ENCODE measurements around the gene KLHL22. TPM values are rescaled to one million over a fixed set of nuclear protein-coding genes. Genes with fewer than 3 reads are reported as not detected.
"Not testable (repeated sequence)": the region's sequence is repeated elsewhere in the genome, so short reads cannot be mapped to it uniquely, and the experiment has no call there.

KLHL22 gene
- polyA plus RNA-seq, 1 experiment: 30.2 TPM

GRCh38 chr22:20395181-20395906 lies 100.3 kb downstream of the KLHL22 start:
- ChIA-PET CTCF (interaction anchor here (0.8 to 1.8 kb wide), 2 partner anchors 23 to 61 kb away, joined by 3 to 4 read pairs; no protein-coding TSS in a partner anchor), POLR2A (interaction anchor here (0.7 to 2.0 kb wide), 2 partner anchors 76 to 310 kb away, joined by 3 to 10 read pairs; partner anchors contain the start of gene DGCR6L)
- peak overlapping the region; percentile 81 for H3K4me3 ChIP-seq (ENCODE audit: low read depth, low read length)

DNA sequence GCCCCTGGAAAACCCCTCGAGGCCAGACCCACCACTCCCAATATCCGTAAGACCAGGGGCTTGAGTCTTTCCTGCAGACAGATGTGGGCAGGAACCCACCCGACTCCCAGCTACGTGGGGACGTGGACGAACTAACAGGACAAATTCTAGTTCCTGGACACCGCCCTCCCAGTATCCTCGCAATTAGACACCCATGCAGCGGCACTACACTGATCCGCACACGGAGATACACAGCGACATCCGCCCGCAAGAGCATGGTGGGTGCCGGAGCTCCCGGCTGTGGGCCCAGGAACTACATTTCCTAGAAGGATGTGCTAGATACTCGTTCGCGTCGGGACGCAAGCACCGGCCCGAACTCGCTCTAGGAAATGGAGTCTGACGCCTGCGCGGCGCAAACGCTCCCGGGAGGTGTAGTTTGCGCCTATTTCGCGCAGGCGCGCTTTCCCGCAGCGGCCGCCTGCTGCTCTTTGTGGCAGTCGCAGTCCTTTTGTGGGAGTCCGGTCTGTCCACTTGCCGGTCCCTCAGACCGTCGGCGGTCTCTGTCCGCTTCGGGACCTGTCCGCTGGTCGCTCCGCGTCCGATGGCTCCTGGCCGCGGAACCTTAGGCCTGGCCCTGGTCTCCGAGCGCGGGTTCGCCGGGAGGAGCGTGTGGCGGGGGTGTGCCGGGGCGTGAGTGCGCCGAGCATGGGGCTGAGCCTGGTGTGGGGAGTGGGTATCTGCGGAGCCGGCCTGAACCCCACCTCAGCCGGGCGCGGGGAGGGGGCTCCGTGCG lies 101.7 kb downstream of the KLHL22 start, which contains the start of gene ZNF74:
TSS of gene ZNF74 (plus strand) at position 447 of the 772 bp plus-strand sequence. CDS start 478 bp downstream, outside the sequence.
- TF ChIP-seq CTCF (IDR thresholded peaks at IDR 0.05; ENCODE audit: low read depth, low read length): 0 out of 2 replicates have a peak, but pooled peaks have one; percentile 1
- ChIA-PET CTCF (interaction anchor here (0.6 to 1.3 kb wide), 2 partner anchors 24 kb away, joined by 3 to 5 read pairs; no protein-coding TSS in a partner anchor), POLR2A (interaction anchor here (0.6 to 2.0 kb wide), 3 partner anchors 14 to 74 kb away, joined by 3 to 10 read pairs (median 3); partner anchors contain the start of gene DGCR6L)
- Histone ChIP-seq H3K4me3 (ENCODE audit: low read depth, low read length) (peak within 1 kb of the TSS; percentile 81), H3K27ac (ENCODE audit: low read depth, low read length) (peak within 1 kb of the TSS; percentile 68), H3K27me3 (ENCODE audit: control insufficient read depth, insufficient read depth, low read length) (no peaks in the 10 kb centered on the region), H3K9me3 (ENCODE audit: control insufficient read depth, insufficient read depth, low read length) (peaks cover 5% of the 10 kb centered on the region)
- peak; percentile 66 for DNase-seq (ENCODE audit: low read depth, low spot score)

More at GRCh38 chr22:20395181-20395906, 100.3 kb downstream of the KLHL22 start:
- no peak for TF ChIP-seq CTCF (IDR thresholded peaks at IDR 0.05; ENCODE audit: low read depth, low read length)
- H3K27me3 ChIP-seq (ENCODE audit: control insufficient read depth, insufficient read depth, low read length): no peaks in the 10 kb centered on the region
- no peak for DNase-seq (ENCODE audit: low read depth, low spot score)
- H3K27ac ChIP-seq (ENCODE audit: low read depth, low read length): no peak overlapping the region
- no peaks in the 10 kb centered on the region; the same call in 1 of the 2 replicates for H3K9me3 ChIP-seq (ENCODE audit: control insufficient read depth, insufficient read depth, low read length)

- Histone ChIP-seq H3K27me3 (ENCODE audit: control insufficient read depth, insufficient read depth, low read length) (peaks cover 2% of the 10 kb centered on the region), H3K9me3 (ENCODE audit: control insufficient read depth, insufficient read depth, low read length) (peaks cover 5% of the 10 kb centered on the region), H3K4me3 (ENCODE audit: low read depth, low read length) (peak overlapping the region; percentile 81), H3K27ac (ENCODE audit: low read depth, low read length) (peak overlapping the region; percentile 68)
- no peak for DNase-seq (ENCODE audit: low read depth, low spot score)
- no peak for TF ChIP-seq CTCF (IDR thresholded peaks at IDR 0.05; ENCODE audit: low read depth, low read length)
- CTCF ChIA-PET: interaction anchor here (1.3 kb wide), 1 partner anchor 25 kb away, joined by 5 read pairs; no protein-coding TSS in a partner anchor
- POLR2A ChIA-PET: interaction anchor here (0.6 to 2.0 kb wide), 4 partner anchors 15 to 85 kb away, joined by 3 to 12 read pairs (median 6); partner anchors contain the start of gene DGCR6L
Observed at GRCh38 chr22:20392983-20393704, 102.5 kb downstream of the KLHL22 start.

GRCh38 chr22:20392365-20392881 lies 103.2 kb downstream of the KLHL22 start:
- H3K27me3 ChIP-seq (ENCODE audit: control insufficient read depth, insufficient read depth, low read length); DNase-seq (ENCODE audit: low read depth, low spot score); CTCF ChIA-PET; H3K4me3 ChIP-seq (ENCODE audit: low read depth, low read length); H3K27ac ChIP-seq (ENCODE audit: low read depth, low read length); H3K9me3 ChIP-seq (ENCODE audit: control insufficient read depth, insufficient read depth, low read length): not testable (repeated sequence)
- POLR2A ChIA-PET: interaction anchor here (0.6 kb wide), 2 partner anchors 86 to 97 kb away, joined by 6 to 12 read pairs; no protein-coding TSS in a partner anchor

Small RNAs within 50 kb of the gene (small RNA-seq; reads per million reads assigned to genes)
- gene RF00019 (ENCODE audit: insufficient read length, low read depth) (not detected), gene RN7SL812P (ENCODE audit: insufficient read length, low read depth) (not detected), gene RNU6-225P (ENCODE audit: insufficient read length, low read depth) (not detected), gene RNY1P9 (ENCODE audit: insufficient read length, low read depth) (not detected)

Other genes with a start within 250 kb of the KLHL22 start
- 0.16 and 0.38 TPM in 2 replicates for gene RTN4R, start 227.5 kb downstream of the KLHL22 start, polyA plus RNA-seq (2011; rRNA removed)
- gene DGCR6L, start 175.7 kb downstream of the KLHL22 start, polyA plus RNA-seq (2011; rRNA removed): 45.4 and 60.9 TPM in 2 replicates
- 8.4 and 8.8 TPM in 2 replicates for gene ZNF74, start 101.6 kb downstream of the KLHL22 start, polyA plus RNA-seq (2011; rRNA removed)
- gene SCARF2, start 58.0 kb downstream of the KLHL22 start, polyA plus RNA-seq (2011; rRNA removed): 7.3 and 10.5 TPM in 2 replicates
- gene MED15, start 11.8 kb upstream of the KLHL22 start, polyA plus RNA-seq (2011; rRNA removed): 17.3 and 25.4 TPM in 2 replicates

Data from AG04450 (cell line).